Activated CD4-positive, CD25-positive, alpha-beta regulatory T cell treated with anti-CD3 and anti-CD28 coated beads, Interleukin-2, amount 50 U/mL, for 72 hours (primary cell): Measurements from ENCODE around the gene GLCCI1.

Experiments
- DNase-seq: peaks from one replicate; pipeline ENCODE4 v3.0.0; 2021

Gene GLCCI1

GRCh38 chr7:7968544-7969305, at the start of gene GLCCI1:
Gene GLCCI1, plus strand, starts transcription at chr7:7968796. Its CDS starts 555 bp downstream, at chr7:7969351.
- DNase-seq: peak; percentile 96

DNA sequence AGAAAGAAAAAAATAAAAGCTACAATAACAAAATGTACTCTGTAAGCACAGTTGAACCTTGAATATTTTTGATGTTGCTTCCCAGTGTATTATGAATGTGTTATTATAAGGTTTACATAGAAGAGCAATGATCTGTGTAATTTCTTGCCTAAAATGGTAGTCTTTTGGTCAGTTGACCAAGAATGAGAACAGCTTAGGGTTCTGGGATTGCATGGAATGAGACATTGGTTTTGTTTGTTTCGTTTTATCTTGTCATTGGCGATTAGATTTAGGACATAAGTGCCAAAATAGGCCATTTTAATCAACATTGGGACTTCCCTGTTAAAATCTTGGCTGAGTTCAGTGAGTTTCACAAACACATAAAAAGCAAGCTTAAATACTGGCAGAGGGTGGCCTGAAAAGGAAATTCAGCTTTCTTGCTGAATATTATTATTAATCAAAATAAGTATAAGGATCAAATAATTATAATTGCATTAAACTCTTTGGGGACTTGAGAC, 49.1 kb upstream of the GLCCI1 start:
- no peak for DNase-seq

DNA sequence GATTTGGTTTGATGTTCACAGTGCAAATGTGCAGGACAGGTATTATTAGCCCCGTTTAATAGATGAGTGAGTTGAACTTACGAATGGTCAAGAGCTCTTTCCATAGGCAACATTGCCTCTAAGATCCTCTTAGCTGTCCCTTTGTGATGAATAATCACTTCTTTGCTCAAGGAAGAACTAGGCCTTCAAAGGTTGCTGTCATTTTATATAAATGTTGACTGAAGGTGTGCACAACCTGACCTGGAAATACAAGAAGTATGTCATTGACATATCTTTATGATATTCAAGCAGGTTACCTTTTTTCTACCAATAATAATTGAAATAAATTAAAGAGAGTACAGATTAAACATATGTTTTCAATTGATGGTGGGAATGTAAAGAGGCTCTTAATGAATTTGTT, 48.5 kb upstream of the GLCCI1 start:
- DNase-seq: no peak

DNA sequence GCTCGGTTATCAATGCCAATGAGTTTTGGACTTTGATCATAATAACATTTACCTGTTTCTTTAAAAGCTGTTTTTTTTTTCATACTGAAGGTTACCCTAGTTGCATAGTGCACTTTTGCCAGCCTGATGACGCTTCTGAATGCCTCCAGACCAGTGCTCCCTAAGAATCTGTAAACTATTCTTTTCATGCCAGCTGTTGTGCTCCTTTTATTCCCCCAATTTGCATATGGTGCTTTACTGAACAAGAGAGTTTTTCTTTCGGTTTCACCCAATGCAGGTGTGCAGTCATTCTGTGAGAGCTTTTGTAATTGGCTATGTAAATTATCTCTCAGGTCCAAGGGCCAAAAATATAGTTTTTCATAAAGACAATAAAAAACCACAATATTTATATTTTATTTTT, 48.1 kb upstream of the GLCCI1 start:
- no peak for DNase-seq

- DNase-seq: no peak
These were observed 46.8 kb upstream of the GLCCI1 start for GRCh38 chr7:7921830-7922229.

- DNase-seq: no peak
These were observed 45.8 kb upstream of the GLCCI1 start for GRCh38 chr7:7922684-7923385.

GRCh38 chr7:7923818-7924217, 44.8 kb upstream of the GLCCI1 start:
- no peak for DNase-seq

GRCh38 chr7:7924303-7924702, 44.3 kb upstream of the GLCCI1 start:
- DNase-seq: no peak

GRCh38 chr7:7931626-7932025, 37.0 kb upstream of the GLCCI1 start:
- DNase-seq: no peak

- DNase-seq: no peak
These were observed 36.0 kb upstream of the GLCCI1 start for GRCh38 chr7:7932553-7932952.

DNA sequence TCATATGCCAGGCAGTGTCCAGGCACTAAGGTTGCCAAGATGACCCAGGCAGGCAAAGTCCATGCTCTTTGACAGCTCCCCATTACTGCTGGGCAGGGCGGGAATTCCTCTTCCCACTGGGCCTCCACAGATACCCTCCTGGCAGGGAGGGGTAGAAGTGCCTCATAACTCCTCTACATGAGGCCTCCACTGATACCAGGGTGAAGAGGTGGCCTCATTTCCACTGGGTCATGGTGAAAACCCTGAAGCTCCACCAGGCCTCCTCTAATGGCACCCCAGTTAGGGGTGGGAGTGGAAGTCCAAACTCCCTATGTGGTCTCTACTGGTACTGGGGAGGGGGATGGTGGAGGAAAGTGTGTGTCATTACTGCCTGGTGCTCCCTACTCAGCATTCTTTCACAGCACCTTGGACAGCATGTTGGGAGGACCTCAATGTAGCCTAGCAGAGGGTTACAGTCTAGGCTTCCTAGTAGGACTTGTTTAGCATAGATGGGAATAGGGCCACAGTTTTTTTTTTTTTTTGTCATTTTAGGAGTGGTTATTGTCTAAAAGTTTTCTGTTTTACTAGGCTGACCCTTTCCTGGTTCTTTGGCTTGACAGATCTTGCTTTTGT, 34.6 kb upstream of the GLCCI1 start:
- no peak for DNase-seq

DNA sequence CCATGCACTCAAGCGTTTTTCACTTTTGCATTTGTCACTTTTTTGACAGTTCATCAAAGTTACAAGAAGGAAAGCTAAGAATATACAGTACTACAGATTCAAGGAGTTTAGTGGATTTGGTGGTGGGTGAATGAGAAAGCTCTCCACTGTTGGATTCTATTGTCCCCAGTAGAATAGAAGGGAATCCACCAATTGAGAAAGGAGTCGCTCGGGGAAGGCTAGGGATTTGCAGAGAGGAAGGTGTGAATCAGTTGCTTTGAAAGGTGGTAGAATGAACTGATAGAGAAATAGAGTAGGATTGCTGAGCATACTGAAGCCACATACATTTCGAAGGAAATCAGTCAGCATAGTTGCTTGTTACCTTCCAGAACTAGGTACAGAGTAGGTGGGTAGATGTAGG, 33.7 kb upstream of the GLCCI1 start:
- DNase-seq: no peak

DNA sequence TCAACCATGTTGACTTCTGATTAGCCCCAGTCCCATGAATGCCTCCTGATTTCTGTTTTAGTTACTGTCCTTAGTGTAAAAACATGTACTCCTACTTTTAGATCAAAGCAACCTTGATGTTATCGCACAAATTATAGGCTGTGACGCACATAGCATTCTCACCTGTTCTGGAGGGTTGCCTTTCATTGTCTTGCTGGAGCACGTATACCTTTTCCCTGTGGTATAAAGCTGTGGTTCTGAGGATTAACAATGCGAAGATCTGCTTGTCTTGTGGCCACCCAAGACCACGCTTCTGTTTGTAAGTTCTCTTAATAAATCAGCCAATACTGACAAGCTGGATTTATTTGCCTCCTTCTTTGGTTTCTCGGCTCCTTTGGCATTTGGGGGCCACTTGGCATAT, 30.1 kb upstream of the GLCCI1 start:
- DNase-seq: no peak

- DNase-seq: no peak
These were observed 24.6 kb upstream of the GLCCI1 start for GRCh38 chr7:7943951-7944350.

- DNase-seq: peak; percentile 61
These were observed 23.8 kb upstream of the GLCCI1 start for GRCh38 chr7:7944619-7945282.

DNA sequence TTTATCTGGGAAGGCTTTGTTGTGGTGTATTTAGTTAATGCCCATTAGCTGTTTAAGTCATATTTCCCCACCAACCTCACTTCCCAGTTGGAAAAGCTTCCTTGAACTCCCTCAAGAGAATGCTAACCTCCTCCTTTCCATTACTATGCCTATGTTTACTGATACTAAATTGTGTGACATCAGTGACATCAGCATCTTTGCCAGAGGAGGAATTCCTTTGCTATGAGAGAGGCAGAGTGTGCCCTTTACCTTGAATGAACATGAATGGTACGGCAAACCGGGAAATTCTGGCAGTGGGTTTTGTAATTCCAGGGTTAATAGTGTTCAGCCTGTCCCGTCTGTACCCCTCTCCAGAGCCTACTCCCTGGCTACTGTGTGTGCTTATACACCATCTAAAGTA, 22.1 kb upstream of the GLCCI1 start:
- DNase-seq: no peak

DNA sequence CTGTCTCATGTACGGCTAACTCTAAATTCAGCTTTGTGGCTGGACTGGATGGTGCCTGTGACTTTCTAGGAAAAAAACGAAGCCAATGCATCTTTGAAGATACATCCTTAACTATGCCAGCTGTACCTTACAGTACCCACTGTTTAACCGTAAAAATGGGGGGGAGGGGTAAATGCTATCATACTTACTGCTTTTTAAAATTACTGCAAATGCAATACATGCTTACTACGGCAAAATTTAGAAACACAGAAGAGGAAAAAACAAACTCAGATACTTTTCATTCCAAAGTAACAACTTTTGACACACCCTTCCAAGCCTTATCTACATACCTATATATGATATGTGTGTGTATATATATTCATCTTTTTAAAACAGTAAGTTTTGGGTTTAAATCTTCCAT, 20.4 kb upstream of the GLCCI1 start:
- DNase-seq: no peak

GRCh38 chr7:7953806-7954205, 14.8 kb upstream of the GLCCI1 start:
- no peak for DNase-seq

DNA sequence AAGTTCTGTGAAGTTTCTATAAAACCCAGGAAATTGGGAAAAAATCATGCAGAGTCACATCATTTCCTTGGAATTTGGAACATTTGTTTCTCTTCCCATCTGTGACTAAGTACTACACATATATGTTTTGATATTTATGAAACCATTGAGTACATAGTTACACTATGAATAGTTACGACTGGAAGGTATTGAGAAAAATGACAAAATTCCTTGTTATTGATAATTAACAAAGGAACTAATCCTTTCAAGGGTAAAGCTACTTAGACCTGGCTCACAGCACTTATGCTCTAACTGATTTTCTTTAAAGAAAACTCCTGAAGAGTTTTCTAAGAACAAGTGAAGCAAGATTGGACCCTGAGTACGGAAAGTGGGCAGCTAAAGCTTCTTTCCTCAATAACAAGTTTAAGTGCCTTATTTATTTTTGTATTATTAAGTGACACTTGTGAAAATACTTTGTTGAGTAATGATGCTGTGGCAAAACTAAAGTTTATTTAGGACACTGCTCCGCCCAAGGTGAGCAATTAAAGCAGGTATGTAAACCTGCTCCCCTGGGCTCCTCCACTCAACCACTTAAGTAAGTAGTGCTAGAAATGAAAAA, 12.0 kb upstream of the GLCCI1 start:
- DNase-seq: no peak

- no peak for DNase-seq
These were observed 11.1 kb upstream of the GLCCI1 start for GRCh38 chr7:7957513-7957912.

DNA sequence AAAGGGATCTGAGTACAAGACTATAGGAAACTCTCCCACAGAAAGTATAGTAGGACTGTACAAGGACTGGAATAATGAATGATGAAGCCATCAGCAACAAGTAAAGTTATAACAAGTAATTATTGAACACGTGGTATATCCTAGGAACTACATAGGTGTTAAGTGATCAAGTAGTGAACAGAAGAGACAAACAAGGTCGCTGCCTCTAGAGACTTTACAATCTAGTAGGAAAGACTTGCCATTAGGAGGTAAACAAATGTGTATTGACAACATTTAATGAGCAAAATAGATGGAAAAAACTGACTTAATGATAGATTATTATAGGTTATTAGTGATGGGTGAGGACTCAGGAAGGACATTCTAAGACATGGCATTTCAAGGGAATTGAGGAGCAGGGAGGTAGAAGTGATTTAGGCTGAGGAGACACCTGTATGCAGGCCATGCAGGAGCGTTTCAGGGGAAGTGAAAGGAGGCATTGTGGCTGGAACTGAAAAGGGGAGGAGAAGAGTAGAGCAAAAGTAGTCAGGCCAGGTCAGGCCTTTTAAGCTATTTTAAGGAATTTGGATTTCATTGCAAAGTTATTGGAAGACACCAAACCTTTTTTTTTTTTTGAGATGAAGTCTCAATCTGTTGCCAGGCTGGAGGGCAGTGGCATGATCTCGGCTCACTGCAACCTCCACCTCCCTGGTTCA, 8.5 kb upstream of the GLCCI1 start:
- no peak for DNase-seq

DNA sequence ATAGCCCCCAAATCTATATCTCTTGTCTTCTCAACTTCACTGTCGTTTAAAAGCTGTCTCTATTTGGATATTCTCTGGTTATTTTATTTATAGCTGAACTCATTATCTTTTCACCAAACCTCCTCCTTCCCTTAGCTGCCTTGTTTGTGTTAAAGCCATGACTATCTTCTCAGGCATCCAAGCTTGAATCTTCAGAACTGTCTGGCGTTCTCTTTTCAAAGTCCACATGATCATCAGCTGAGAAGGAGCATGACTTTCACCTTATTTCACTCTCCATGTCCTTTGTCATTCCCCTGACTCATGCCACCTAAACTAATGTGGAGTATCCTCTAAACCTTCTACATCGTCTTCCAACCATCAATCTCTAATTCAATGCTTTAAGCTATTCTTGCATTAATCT, 5.7 kb upstream of the GLCCI1 start:
- DNase-seq: no peak
